GM23338 (cell line): ENCODE data around the gene COL5A2.

Experiments used
- CREB1 ChIP-seq: fragments of 250-450 bp; sonication (Bioruptor Pico); IDR thresholded peaks from 2 replicates; pipeline ENCODE4 v1.5.0; 2020; ENCODE audit warnings: low read depth, mild to moderate bottlenecking, moderate library complexity
- CTCF ChIP-seq, 2 experiments: fragments of 200-600 bp in 1 of 2; sonication (generic) in 1 of 2; conservative IDR thresholded peaks; 2 replicates each; pipeline versions ENCODE4 v1.5.1 to v1.6.1; 2016 to 2017; ENCODE audit warnings: antibody characterized with exemption in 2 of 2, low read depth in 2 of 2, mild to moderate bottlenecking in 2 of 2, moderate library complexity in 1 of 2
- ETS1 ChIP-seq: IDR thresholded peaks from 2 replicates; pipeline ENCODE4 v1.6.1; 2016; ENCODE audit warnings: antibody characterized with exemption
- EZH2 ChIP-seq: fragments of 200-600 bp; sonication (generic); IDR thresholded peaks from one replicate; pipeline ENCODE4 v1.8.0; 2017; ENCODE audit warnings: antibody characterized with exemption, mild to moderate bottlenecking, low read depth; ENCODE audit not compliant: unreplicated experiment
- EZH2phosphoT487 ChIP-seq: fragments of 200-600 bp; sonication (generic); IDR thresholded peaks from one replicate; pipeline ENCODE4 v1.8.1; 2018; ENCODE audit warnings: antibody characterized with exemption; ENCODE audit not compliant: unreplicated experiment
- JUNB ChIP-seq: IDR thresholded peaks from one replicate; pipeline ENCODE4 v1.6.1; 2016; ENCODE audit warnings: antibody characterized with exemption; ENCODE audit not compliant: unreplicated experiment
- NANOG ChIP-seq: IDR thresholded peaks from 2 replicates; pipeline ENCODE4 v1.6.1; 2016; ENCODE audit warnings: antibody characterized with exemption, borderline replicate concordance
- POLR2AphosphoS5 ChIP-seq: IDR thresholded peaks from 2 replicates; pipeline ENCODE4 v1.6.1; 2016; ENCODE audit warnings: antibody characterized with exemption, low read depth
- ZNF331 ChIP-seq: fragments of 250-450 bp; sonication (Bioruptor Pico); IDR thresholded peaks from 2 replicates; pipeline ENCODE4 v1.5.0; 2020; ENCODE audit warnings: low read depth, mild to moderate bottlenecking, moderate library complexity
- TF ChIP-seq, protein P1 (sequence below): IDR thresholded peaks from one replicate; pipeline ENCODE4 v1.6.1; 2018; ENCODE audit warnings: antibody characterized with exemption; ENCODE audit not compliant: unreplicated experiment

DNA sequence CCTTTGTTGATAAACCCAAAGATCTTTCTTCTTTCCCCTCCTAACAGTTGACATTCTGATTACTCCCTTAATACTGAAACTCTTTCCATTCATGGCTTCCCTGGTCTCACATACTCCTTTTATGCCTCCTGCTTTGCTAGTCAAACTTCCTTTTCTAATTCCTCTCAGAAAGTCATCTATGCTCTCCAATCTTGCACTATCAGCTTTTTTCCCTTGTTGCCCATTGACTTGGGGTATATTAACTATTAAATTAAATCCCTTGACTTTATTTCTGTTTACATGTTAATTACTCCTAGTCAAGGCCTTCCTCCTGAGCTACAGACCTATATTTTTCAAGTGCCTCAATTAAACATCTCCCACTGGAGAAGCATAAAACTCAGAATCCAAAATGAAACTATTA lies 3.6 kb upstream of the COL5A2 start:
- TF ChIP-seq CTCF (conservative IDR thresholded peaks at IDR 0.05; ENCODE audit: low read depth in 2 of 2): no peak
- no peak for TF ChIP-seq EZH2
- TF ChIP-seq POLR2AphosphoS5: no peak
- TF ChIP-seq NANOG: no peak
- TF ChIP-seq, protein P1, sequence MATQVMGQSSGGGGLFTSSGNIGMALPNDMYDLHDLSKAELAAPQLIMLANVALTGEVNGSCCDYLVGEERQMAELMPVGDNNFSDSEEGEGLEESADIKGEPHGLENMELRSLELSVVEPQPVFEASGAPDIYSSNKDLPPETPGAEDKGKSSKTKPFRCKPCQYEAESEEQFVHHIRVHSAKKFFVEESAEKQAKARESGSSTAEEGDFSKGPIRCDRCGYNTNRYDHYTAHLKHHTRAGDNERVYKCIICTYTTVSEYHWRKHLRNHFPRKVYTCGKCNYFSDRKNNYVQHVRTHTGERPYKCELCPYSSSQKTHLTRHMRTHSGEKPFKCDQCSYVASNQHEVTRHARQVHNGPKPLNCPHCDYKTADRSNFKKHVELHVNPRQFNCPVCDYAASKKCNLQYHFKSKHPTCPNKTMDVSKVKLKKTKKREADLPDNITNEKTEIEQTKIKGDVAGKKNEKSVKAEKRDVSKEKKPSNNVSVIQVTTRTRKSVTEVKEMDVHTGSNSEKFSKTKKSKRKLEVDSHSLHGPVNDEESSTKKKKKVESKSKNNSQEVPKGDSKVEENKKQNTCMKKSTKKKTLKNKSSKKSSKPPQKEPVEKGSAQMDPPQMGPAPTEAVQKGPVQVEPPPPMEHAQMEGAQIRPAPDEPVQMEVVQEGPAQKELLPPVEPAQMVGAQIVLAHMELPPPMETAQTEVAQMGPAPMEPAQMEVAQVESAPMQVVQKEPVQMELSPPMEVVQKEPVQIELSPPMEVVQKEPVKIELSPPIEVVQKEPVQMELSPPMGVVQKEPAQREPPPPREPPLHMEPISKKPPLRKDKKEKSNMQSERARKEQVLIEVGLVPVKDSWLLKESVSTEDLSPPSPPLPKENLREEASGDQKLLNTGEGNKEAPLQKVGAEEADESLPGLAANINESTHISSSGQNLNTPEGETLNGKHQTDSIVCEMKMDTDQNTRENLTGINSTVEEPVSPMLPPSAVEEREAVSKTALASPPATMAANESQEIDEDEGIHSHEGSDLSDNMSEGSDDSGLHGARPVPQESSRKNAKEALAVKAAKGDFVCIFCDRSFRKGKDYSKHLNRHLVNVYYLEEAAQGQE: no peak
- TF ChIP-seq JUNB: no peak
- no peak for TF ChIP-seq EZH2phosphoT487
- TF ChIP-seq ZNF331 (CRISPR knock-in tag): no peak
- TF ChIP-seq CREB1 (CRISPR knock-in tag): no peak
- TF ChIP-seq ETS1: no peak
